GM23338 (cell line): ENCODE data around the gene INO80. TPM values are rescaled to one million over a fixed set of nuclear protein-coding genes. Genes with fewer than 3 reads are reported as not detected.

Experiments
- ATAC-seq: fragments of 200-7000 bp; cut with Tn5 transposase; 3 replicates; pipeline ENCODE4 v1.9.1; 2020
- DNase-seq: peaks from one replicate; pipeline ENCODE4 v3.0.0-alpha.2; 2015; ENCODE audit warnings: low spot score
- H2AFZ ChIP-seq: fragments of 200-600 bp; sonication (generic); 2 replicates; pipeline ENCODE4 v1.8.0; 2016; ENCODE audit warnings: antibody characterized with exemption, mild to moderate bottlenecking, moderate library complexity
- H3F3A ChIP-seq: fragments of 200-600 bp; sonication (generic); replicated peaks from 2 replicates; pipeline ENCODE4 v1.8.0; 2017; ENCODE audit warnings: antibody characterized with exemption, mixed run types, low read depth
- H3K27ac ChIP-seq: fragments of 200-600 bp; sonication (generic); 2 replicates; pipeline ENCODE4 v1.6.1; 2016; ENCODE audit warnings: low read depth
- H3K27me3 ChIP-seq: fragments of 200-600 bp; sonication (generic); 2 replicates; pipeline ENCODE4 v1.8.0; 2016; ENCODE audit warnings: mild to moderate bottlenecking, mixed run types, moderate library complexity; ENCODE audit not compliant: insufficient read depth
- H3K36me3 ChIP-seq: fragments of 200-600 bp; sonication (generic); 2 replicates; pipeline ENCODE4 v1.8.0; 2016; ENCODE audit warnings: mild to moderate bottlenecking; ENCODE audit not compliant: insufficient read depth
- H3K4me1 ChIP-seq: fragments of 200-600 bp; sonication (generic); 2 replicates; pipeline ENCODE4 v1.8.0; 2016; ENCODE audit warnings: mild to moderate bottlenecking, moderate library complexity; ENCODE audit not compliant: insufficient read depth
- H3K4me2 ChIP-seq: fragments of 200-600 bp; sonication (generic); 2 replicates; pipeline ENCODE4 v1.7.1; 2017; ENCODE audit warnings: mixed run types
- H3K4me3 ChIP-seq: fragments of 200-600 bp; sonication (generic); 2 replicates; pipeline ENCODE4 v1.6.1; 2016; ENCODE audit warnings: mixed run types
- H3K79me2 ChIP-seq: fragments of 200-600 bp; sonication (generic); replicated peaks from 2 replicates; pipeline ENCODE4 v1.8.0; 2017; ENCODE audit warnings: mild to moderate bottlenecking; ENCODE audit not compliant: insufficient read depth
- H3K9me2 ChIP-seq: fragments of 200-600 bp; sonication (generic); 2 replicates; pipeline ENCODE4 v1.8.0; 2017; ENCODE audit not compliant: insufficient read depth
- H4K20me1 ChIP-seq: fragments of 200-600 bp; sonication (generic); replicated peaks from 2 replicates; pipeline ENCODE4 v1.8.0; 2017; ENCODE audit warnings: mild to moderate bottlenecking; ENCODE audit not compliant: insufficient read depth
- H3K27ac Mint-ChIP-seq: 2 replicates; pipeline ENCODE4 v1.8.0; 2020; ENCODE audit warnings: inconsistent platforms, mild to moderate bottlenecking, moderate library complexity, mixed read lengths
- H3K27me3 Mint-ChIP-seq: 3 replicates; pipeline ENCODE4 v1.8.0; 2022; ENCODE audit warnings: low read depth, mild to moderate bottlenecking, moderate library complexity, mixed read lengths, inconsistent platforms; ENCODE audit not compliant: insufficient read depth, poor library complexity
- H3K36me3 Mint-ChIP-seq: 3 replicates; pipeline ENCODE4 v1.8.0; 2021; ENCODE audit warnings: low read depth, mild to moderate bottlenecking, inconsistent platforms, moderate library complexity, mixed read lengths
- H3K4me1 Mint-ChIP-seq: 3 replicates; pipeline ENCODE4 v1.8.0; 2020; ENCODE audit warnings: mild to moderate bottlenecking, inconsistent platforms, mixed read lengths
- H3K4me3 Mint-ChIP-seq: 3 replicates; pipeline ENCODE4 v1.8.0; 2021; ENCODE audit warnings: moderate library complexity, mild to moderate bottlenecking, inconsistent platforms, mixed read lengths
- H3K9me3 Mint-ChIP-seq: 3 replicates; pipeline ENCODE4 v1.8.0; 2020; ENCODE audit warnings: moderate library complexity, mild to moderate bottlenecking, inconsistent platforms, mixed read lengths
- CREB1 ChIP-seq: fragments of 250-450 bp; sonication (Bioruptor Pico); IDR thresholded peaks from 2 replicates; pipeline ENCODE4 v1.5.0; 2020; ENCODE audit warnings: low read depth, mild to moderate bottlenecking, moderate library complexity
- CTCF ChIP-seq, 2 experiments: fragments of 200-600 bp in 1 of 2; sonication (generic) in 1 of 2; conservative IDR thresholded peaks; 2 replicates each; pipeline versions ENCODE4 v1.5.1 to v1.6.1; 2016 to 2017; ENCODE audit warnings: antibody characterized with exemption in 2 of 2, low read depth in 2 of 2, mild to moderate bottlenecking in 2 of 2, moderate library complexity in 1 of 2
- ETS1 ChIP-seq: IDR thresholded peaks from 2 replicates; pipeline ENCODE4 v1.6.1; 2016; ENCODE audit warnings: antibody characterized with exemption
- EZH2 ChIP-seq: fragments of 200-600 bp; sonication (generic); IDR thresholded peaks from one replicate; pipeline ENCODE4 v1.8.0; 2017; ENCODE audit warnings: antibody characterized with exemption, mild to moderate bottlenecking, low read depth; ENCODE audit not compliant: unreplicated experiment
- EZH2phosphoT487 ChIP-seq: fragments of 200-600 bp; sonication (generic); IDR thresholded peaks from one replicate; pipeline ENCODE4 v1.8.1; 2018; ENCODE audit warnings: antibody characterized with exemption; ENCODE audit not compliant: unreplicated experiment
- JUNB ChIP-seq: IDR thresholded peaks from one replicate; pipeline ENCODE4 v1.6.1; 2016; ENCODE audit warnings: antibody characterized with exemption; ENCODE audit not compliant: unreplicated experiment
- NANOG ChIP-seq: IDR thresholded peaks from 2 replicates; pipeline ENCODE4 v1.6.1; 2016; ENCODE audit warnings: antibody characterized with exemption, borderline replicate concordance
- POLR2AphosphoS5 ChIP-seq: IDR thresholded peaks from 2 replicates; pipeline ENCODE4 v1.6.1; 2016; ENCODE audit warnings: antibody characterized with exemption, low read depth
- REST ChIP-seq: IDR thresholded peaks from one replicate; pipeline ENCODE4 v1.6.1; 2018; ENCODE audit warnings: antibody characterized with exemption; ENCODE audit not compliant: unreplicated experiment
- STAT1 ChIP-seq: IDR thresholded peaks from one replicate; pipeline ENCODE4 v1.6.1; 2016; ENCODE audit warnings: antibody characterized with exemption; ENCODE audit not compliant: unreplicated experiment
- ZNF114 ChIP-seq: fragments of 250-450 bp; sonication (Bioruptor Pico); IDR thresholded peaks from 2 replicates; pipeline ENCODE4 v1.5.0; 2020; ENCODE audit warnings: mild to moderate bottlenecking, moderate library complexity
- ZNF331 ChIP-seq: fragments of 250-450 bp; sonication (Bioruptor Pico); IDR thresholded peaks from 2 replicates; pipeline ENCODE4 v1.5.0; 2020; ENCODE audit warnings: low read depth, mild to moderate bottlenecking, moderate library complexity
- ZNF462 ChIP-seq: fragments of 250-450 bp; sonication (Bioruptor Pico); IDR thresholded peaks from 2 replicates; pipeline ENCODE4 v1.5.0; 2020; ENCODE audit warnings: mild to moderate bottlenecking, moderate library complexity
- polyA plus RNA-seq: library from polyadenylated mRNA; unstranded; fragments of >200 nt; fragmentation: Nextera tagmentation; extraction: Ambion mirVana; gene quantifications from 2 replicates; pipeline ENCODE4 v1.2.1, GENCODE V29; 2016
- total RNA-seq: library from RNA; depleted of rRNA; stranded (reverse); fragments of >200 nt; shearing (Covaris generic); gene quantifications from 2 replicates; pipeline ENCODE4 v1.2.3, GENCODE V29; 2014

The INO80 gene
- total and polyA plus RNA-seq, 2 experiments from 2014 or later: 6.5 to 24.9 TPM

DNA sequence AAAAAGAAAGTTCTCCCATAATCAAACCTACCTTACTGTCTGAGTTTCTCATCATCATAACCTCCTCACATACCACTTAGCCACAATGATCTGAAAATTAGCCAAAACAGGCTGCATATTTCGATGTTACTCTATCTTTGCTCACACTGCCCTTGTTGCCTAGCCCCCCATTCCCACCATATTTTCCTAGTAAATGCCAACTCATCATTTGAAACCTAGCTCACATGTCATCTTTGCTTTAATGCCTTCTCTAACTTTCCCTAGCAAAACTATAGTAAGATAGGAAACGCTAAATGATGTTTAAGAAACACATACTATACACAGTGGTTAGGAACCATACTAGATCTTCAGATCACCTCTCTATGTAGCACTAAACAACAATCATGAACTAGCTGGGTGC lies 64.9 kb downstream of the INO80 start:
- Mint-ChIP-seq H3K4me1 (no peaks in the 10 kb centered on the region), H3K9me3 (no peaks in the 10 kb centered on the region), H3K36me3 (peaks cover 85% of the 10 kb centered on the region), H3K27me3 (no peaks in the 10 kb centered on the region), H3K4me3 (no peak overlapping the region), H3K27ac (no peak overlapping the region)
- ATAC-seq: no peak
- Histone ChIP-seq H3K79me2 (no peaks in the 10 kb centered on the region), H3K36me3 (peaks cover 56% of the 10 kb centered on the region), H3K4me2 (no peak overlapping the region), H3F3A (0 out of 2 replicates have a peak, but pooled peaks cover 2% of the 10 kb centered on the region), H3K9me2 (no peaks in the 10 kb centered on the region), H3K4me3 (no peak overlapping the region), H3K4me1 (no peaks in the 10 kb centered on the region), H4K20me1 (no peaks in the 10 kb centered on the region), H3K27me3 (no peaks in the 10 kb centered on the region), H2AFZ (no peak overlapping the region), H3K27ac (no peak overlapping the region)
- TF ChIP-seq CTCF (conservative IDR thresholded peaks at IDR 0.05; ENCODE audit: low read depth in 2 of 2) (no peak), JUNB (no peak), NANOG (no peak), EZH2phosphoT487 (no peak), ETS1 (no peak), CREB1 (CRISPR knock-in tag) (no peak), ZNF331 (CRISPR knock-in tag) (no peak), STAT1 (no peak), ZNF462 (CRISPR knock-in tag) (no peak), ZNF114 (CRISPR knock-in tag) (no peak), POLR2AphosphoS5 (no peak), REST (no peak), EZH2 (no peak)
- DNase-seq: no peak
